ENCODE data around the gene MYBPH.

Gene MYBPH, protein sequence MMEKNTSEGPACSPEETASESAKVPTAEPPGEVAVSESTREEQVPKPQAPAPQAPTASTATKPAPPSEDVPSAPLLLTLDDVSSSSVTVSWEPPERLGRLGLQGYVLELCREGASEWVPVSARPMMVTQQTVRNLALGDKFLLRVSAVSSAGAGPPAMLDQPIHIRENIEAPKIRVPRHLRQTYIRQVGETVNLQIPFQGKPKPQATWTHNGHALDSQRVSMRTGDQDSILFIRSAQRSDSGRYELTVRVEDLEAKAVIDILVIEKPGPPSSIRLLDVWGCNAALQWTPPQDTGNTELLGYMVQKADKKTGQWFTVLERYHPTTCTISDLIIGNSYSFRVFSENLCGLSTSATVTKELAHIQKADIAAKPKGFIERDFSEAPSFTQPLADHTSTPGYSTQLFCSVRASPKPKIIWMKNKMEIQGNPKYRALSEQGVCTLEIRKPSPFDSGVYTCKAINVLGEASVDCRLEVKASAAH

DNA sequence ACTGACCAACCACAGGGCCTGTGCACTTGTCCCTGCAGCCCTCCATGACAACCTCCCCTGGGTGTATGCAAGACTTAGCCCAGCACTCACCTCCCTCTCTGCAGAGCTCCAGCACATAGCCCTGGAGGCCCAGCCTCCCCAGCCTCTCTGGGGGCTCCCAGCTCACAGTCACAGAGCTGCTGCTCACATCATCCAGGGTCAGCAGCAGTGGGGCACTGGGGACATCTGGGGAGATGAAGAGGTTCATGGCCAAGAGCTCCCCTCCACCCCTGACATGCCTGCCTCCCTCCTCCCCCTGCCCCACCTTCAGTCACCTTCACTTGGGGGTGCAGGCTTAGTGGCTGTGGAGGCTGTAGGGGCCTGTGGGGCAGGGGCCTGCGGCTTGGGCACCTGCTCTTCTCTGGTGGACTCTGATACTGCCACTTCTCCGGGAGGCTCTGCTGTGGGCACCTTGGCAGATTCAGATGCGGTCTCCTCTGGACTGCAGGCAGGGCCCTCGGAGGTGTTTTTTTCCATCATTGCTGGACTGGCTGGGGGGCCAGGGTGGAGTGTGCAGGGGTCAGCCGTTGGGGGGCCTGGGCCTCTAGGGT lies at the start of gene MYBPH:
MYBPH (minus strand) TSS at position 590 of the 590 bp plus-strand sequence; CDS start at position 519, 71 bp downstream.
- DNase-seq (ENCODE audit: low spot score) = no peak

- DNase-seq (ENCODE audit: low spot score) = no peak
These were observed 49.4 kb upstream of the MYBPH start for GRCh38 chr1:203225071-203225470.

GRCh38 chr1:203223012-203223775 lies 47.6 kb upstream of the MYBPH start:
- no peak for DNase-seq (ENCODE audit: low spot score)

GRCh38 chr1:203219934-203220333 lies 44.3 kb upstream of the MYBPH start:
- DNase-seq (ENCODE audit: low spot score) = no peak

DNA sequence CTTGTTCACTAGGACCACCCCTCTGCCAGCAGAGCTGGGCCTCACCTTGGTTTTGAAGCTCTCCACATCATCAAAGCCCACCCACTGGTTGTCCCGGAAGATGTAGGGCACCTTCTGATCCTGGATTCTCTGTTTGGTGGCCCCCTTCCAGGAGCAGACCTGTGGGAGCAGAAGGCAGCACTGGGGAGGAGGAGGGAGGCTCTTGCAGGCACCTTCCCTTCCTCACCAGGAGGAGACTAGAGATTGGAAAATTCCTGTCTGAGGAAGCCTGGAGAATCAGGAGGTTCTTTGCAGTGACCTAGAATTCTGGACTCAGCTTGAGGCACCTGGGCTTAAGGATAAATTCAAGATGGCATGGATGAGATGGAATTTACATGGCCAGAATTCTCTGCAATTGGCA lies 43.5 kb upstream of the MYBPH start:
- DNase-seq (ENCODE audit: low spot score) = no peak

- no peak for DNase-seq (ENCODE audit: low spot score)
These were observed 42.0 kb upstream of the MYBPH start for GRCh38 chr1:203217668-203218067.

GRCh38 chr1:203217139-203217655 lies 41.6 kb upstream of the MYBPH start:
- peak; percentile 34 for DNase-seq (ENCODE audit: low spot score)

DNA sequence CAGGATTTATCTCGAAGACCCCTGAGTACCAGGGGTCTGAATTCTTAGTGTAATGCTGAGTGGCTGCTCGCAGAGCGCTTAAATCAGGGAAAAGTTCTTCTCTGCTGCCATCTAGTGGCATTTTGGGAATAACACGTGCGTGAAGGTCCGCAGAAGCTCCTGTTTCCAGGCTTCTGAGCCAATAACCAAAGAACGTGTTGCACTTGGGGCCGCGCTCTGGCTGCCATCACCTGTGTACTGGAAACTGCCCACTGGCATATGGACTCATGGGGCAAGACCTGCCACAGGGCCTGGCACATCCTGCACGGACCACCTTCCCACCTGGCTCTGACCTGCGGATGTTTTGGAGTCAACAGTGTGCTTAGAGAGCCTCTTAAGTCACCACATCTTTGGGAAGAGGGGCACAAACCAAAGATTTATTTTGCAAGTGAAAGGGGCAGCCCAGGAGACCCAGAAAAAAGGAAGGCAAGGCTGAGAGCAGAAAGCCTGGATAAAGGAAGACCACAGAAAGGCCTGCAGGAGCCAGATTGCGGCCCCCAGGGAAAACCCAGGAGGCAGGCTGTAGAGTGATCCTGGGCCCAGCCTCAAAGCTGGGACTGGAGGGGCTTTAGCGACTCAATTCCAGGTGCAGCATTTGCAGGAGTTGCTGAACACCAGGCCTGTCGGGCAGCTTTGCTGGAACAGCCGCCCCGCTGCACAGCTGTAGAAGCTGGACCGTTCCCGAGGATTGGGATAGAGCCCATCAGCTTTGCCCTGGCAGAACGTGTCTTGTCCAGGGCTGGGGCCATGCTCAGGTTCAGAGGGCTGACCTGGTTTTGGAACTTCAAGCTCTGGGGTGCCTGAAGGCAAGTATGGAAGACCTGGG lies 40.9 kb upstream of the MYBPH start:
- peak; percentile 69 for DNase-seq (ENCODE audit: low spot score)

- no peak for DNase-seq (ENCODE audit: low spot score)
These were observed 39.9 kb upstream of the MYBPH start for GRCh38 chr1:203215573-203215972.

DNA sequence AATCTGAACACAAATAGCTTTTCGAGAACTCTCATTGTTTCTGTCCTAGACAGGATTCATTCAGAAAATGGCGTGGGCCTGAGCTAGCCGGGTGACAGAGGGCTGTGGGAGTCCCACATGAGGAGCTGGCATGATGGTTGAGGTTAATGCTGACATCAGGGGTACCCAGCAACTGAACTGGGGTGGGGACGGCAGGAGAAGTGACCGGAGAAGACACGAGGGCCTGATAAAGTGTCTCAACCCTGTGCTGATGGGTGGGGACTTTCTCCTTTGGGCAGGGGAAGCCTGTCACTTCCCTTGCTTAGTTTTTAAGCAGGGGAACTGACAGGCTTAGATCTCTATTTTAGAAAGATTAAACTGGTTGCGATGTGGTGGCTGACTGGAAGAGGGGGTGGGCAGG lies 39.2 kb upstream of the MYBPH start:
- DNase-seq (ENCODE audit: low spot score) = no peak

GRCh38 chr1:203213126-203213525 lies 37.5 kb upstream of the MYBPH start:
- no peak for DNase-seq (ENCODE audit: low spot score)

GRCh38 chr1:203211812-203212211 lies 36.2 kb upstream of the MYBPH start:
- no peak for DNase-seq (ENCODE audit: low spot score)

DNA sequence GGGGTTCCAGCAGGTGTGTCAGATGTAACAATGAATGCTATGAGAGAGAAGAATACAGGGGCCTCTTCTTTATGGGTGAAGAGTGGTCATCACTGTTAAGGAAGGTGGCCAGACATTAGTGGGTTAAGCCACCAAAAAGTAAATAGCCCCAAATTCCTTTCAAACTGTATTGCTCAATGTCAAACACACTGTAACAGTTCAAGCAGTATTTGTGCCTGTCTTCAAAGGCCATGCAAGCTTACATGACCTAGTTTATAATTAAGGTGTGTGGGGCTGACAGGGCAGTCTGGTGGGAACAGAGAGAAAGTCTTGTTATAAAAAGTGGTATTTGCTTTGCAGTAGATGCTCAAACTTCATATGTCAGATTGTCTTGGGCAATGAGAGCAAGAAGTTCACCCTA lies 35.4 kb upstream of the MYBPH start:
- no peak for DNase-seq (ENCODE audit: low spot score)

DNA sequence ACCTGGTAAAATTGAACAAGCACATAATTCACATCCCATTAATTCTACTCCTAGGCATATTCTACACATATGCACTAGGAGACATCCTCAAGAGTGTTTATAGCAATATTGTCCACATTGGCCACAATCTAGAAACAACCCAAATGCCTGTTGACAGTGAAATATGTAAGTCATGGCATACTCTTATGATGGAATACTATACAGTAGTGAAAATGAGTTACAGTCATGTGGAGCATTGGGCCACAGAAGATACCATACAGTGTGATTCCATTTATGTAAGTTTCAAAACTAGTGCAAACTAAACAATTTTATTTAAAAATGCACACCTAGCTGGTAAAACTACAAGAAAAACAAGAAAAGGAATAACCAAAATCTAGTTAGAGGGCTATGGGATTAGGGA lies 34.7 kb upstream of the MYBPH start:
- DNase-seq (ENCODE audit: low spot score) = no peak

GRCh38 chr1:203208181-203208580 lies 32.6 kb upstream of the MYBPH start:
- no peak for DNase-seq (ENCODE audit: low spot score)

- DNase-seq (ENCODE audit: low spot score) = no peak
These were observed 32.1 kb upstream of the MYBPH start for GRCh38 chr1:203207751-203208150.

GRCh38 chr1:203206129-203206687 lies 30.6 kb upstream of the MYBPH start:
- DNase-seq (ENCODE audit: low spot score) = no peak

DNA sequence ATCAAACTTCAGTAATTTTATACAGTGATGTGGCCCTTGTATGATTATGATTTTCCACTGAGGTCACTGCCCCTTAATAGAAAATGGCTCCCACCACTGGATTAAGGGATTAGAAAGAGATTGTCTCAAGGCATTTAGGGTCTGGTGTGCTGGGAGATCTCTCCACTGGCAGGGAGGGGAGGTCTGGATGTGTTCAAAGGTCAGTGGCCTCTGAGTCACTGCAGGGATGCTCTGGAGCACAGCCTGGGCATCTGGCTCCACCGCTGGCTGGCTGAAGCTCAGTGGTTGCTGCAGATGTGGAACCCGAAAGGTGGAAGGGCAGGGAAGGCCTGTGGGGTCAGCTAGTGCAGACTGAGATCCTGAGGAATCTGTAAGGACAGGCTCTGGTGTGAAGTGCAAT lies 29.1 kb upstream of the MYBPH start:
- DNase-seq (ENCODE audit: low spot score) = no peak

DNA sequence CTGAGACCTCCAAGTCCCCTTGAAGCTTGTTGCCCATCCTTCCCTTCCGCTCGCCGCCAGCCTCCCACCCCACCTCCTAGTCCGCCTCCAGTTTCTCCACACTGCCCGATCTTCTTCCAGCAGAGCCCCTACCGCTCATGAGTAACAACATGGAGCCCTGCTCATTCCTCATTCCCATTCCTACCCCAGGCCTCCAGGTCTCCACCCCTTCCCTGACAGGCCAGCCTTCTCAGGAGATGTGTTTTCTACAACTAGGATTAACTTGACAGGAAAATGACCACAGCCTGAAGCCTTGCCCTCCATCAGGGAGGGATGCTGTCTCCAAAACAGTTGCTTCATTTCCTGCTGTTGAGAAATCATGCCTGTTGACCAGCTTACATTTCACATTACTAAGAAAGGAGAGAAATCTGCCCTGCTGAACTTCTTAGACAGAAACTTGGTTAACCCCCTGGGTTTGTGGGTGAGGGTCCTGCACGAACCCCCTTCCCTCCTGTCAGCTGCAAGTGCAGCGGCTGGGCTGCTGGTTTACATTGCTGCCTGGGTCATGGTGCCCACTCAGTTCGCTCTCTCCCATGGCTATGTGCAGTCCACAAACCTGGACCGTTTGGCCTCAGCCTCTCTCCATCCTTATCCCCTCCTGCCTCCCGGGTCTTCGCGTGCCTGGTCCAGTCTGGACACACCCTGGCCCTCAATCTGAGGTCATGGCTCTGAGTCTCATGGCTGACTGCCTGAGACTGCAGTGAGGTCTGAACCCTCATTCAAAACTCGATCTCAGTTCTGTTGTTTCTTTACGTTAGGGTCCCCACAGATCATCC lies 27.0 kb upstream of the MYBPH start:
- no peak for DNase-seq (ENCODE audit: low spot score)

- DNase-seq (ENCODE audit: low spot score) = no peak
These were observed 26.0 kb upstream of the MYBPH start for GRCh38 chr1:203201516-203202205.
